Neural cell (in vitro differentiated cells): ENCODE measurements around the gene CAPN7. TPM values are rescaled to one million over a fixed set of nuclear protein-coding genes. Genes with fewer than 3 reads are reported as not detected.

ENCODE experiments used
- H2AFZ ChIP-seq: fragments of 200-600, 300-800 bp; sonication (generic), shearing (Covaris generic); 2 replicates; pipeline ENCODE4 v1.6.0; 2014; ENCODE audit warnings: low read depth, mild to moderate bottlenecking, antibody characterized with exemption, low read length, moderate library complexity
- H3F3A ChIP-seq: fragments of 200-600 bp; shearing (Covaris generic); 2 replicates; pipeline ENCODE4 v1.6.1; 2016; ENCODE audit warnings: mild to moderate bottlenecking, moderate library complexity, mixed read lengths, antibody characterized with exemption, low read length; ENCODE audit not compliant: insufficient read depth, poor library complexity, severe bottlenecking
- H3K27ac ChIP-seq: fragments of 200-600, 300-800 bp; sonication (generic), shearing (Covaris generic); 2 replicates; pipeline ENCODE4 v1.5.1; 2014; ENCODE audit warnings: mild to moderate bottlenecking, low read length, moderate library complexity
- H3K27me3 ChIP-seq: fragments of 300-800, 200-600 bp; sonication (generic), shearing (Covaris generic); 2 replicates; pipeline ENCODE4 v1.6.0; 2014; ENCODE audit warnings: mild to moderate bottlenecking, low read depth, low read length, moderate library complexity; ENCODE audit not compliant: insufficient read depth
- H3K36me3 ChIP-seq: fragments of 300-800, 200-600 bp; sonication (generic), shearing (Covaris generic); 2 replicates; pipeline ENCODE4 v1.5.1; 2014; ENCODE audit warnings: mild to moderate bottlenecking, antibody characterized with exemption, low read length, moderate library complexity; ENCODE audit not compliant: insufficient read depth
- H3K4me2 ChIP-seq: fragments of 300-800, 200-600 bp; sonication (generic), shearing (Covaris generic); 2 replicates; pipeline ENCODE4 v1.6.0; 2014; ENCODE audit warnings: mild to moderate bottlenecking, low read length
- H3K4me3 ChIP-seq: fragments of 300-800, 200-600 bp; sonication (generic), shearing (Covaris generic); 2 replicates; pipeline ENCODE4 v1.5.1; 2014; ENCODE audit warnings: mild to moderate bottlenecking, low read length, moderate library complexity
- H3K79me2 ChIP-seq: fragments of 200-600 bp; shearing (Covaris generic); replicated peaks from 2 replicates; pipeline ENCODE4 v1.6.0; 2014; ENCODE audit warnings: mild to moderate bottlenecking, low read length, moderate library complexity; ENCODE audit not compliant: insufficient read depth
- H3K9ac ChIP-seq: fragments of 300-800, 200-600 bp; sonication (generic), shearing (Covaris generic); 2 replicates; pipeline ENCODE4 v1.6.1; 2016; ENCODE audit warnings: mild to moderate bottlenecking, low read length, mixed read lengths
- H3K9me2 ChIP-seq: fragments of 200-600 bp; shearing (Covaris generic); 2 replicates; pipeline ENCODE4 v1.6.1; 2016; ENCODE audit warnings: mild to moderate bottlenecking, low read length, mixed read lengths; ENCODE audit not compliant: insufficient read depth
- H3K9me3 ChIP-seq: fragments of 200-600, 300-800 bp; sonication (generic), shearing (Covaris generic); 2 replicates; pipeline ENCODE4 v1.6.1; 2016; ENCODE audit warnings: mild to moderate bottlenecking, mixed run types, low read length, moderate library complexity, mixed read lengths
- H4K20me1 ChIP-seq: fragments of 200-600 bp; shearing (Covaris generic); 2 replicates; pipeline ENCODE4 v1.6.1; 2016; ENCODE audit warnings: mild to moderate bottlenecking, mixed run types; ENCODE audit not compliant: insufficient read depth
- CTCF ChIP-seq: fragments of 450-650 bp; IDR thresholded peaks from 2 replicates; pipeline ENCODE4 v1.5.1; 2014; ENCODE audit warnings: antibody characterized with exemption, mild to moderate bottlenecking, moderate library complexity; ENCODE audit not compliant: poor library complexity, severe bottlenecking
- EP300 ChIP-seq: fragments of 450-650 bp; conservative IDR thresholded peaks from 2 replicates; pipeline ENCODE4 v1.6.1; 2014; ENCODE audit warnings: antibody characterized with exemption, mild to moderate bottlenecking, moderate library complexity; ENCODE audit not compliant: poor library complexity, severe bottlenecking
- EZH2 ChIP-seq: fragments of 200-600, 300-800 bp; shearing (Covaris generic), sonication (generic); IDR thresholded peaks from 2 replicates; pipeline ENCODE4 v1.6.1; 2014; ENCODE audit warnings: antibody characterized with exemption, low read length, borderline replicate concordance, mild to moderate bottlenecking; ENCODE audit not compliant: insufficient read depth, poor library complexity, severe bottlenecking
- POLR2AphosphoS5 ChIP-seq: IDR thresholded peaks from 2 replicates; pipeline ENCODE4 v1.6.1; 2012
- RAD21 ChIP-seq: fragments of 450-650 bp; conservative IDR thresholded peaks from 2 replicates; pipeline ENCODE4 v1.6.1; 2014; ENCODE audit warnings: antibody characterized with exemption, mild to moderate bottlenecking, moderate library complexity
- REST ChIP-seq: IDR thresholded peaks from 2 replicates; pipeline ENCODE4 v1.6.1; 2012; ENCODE audit warnings: borderline replicate concordance
- SMC3 ChIP-seq: fragments of 450-650 bp; conservative IDR thresholded peaks from 2 replicates; pipeline ENCODE4 v1.6.1; 2014; ENCODE audit warnings: antibody characterized with exemption, mild to moderate bottlenecking, moderate library complexity; ENCODE audit not compliant: poor library complexity
- TAF1 ChIP-seq: IDR thresholded peaks from 2 replicates; pipeline ENCODE4 v1.6.1; 2012; ENCODE audit warnings: low read depth
- polyA plus RNA-seq: library from polyadenylated mRNA; depleted of rRNA; stranded (reverse); fragments of >200 nt; gene quantifications from 2 replicates; pipeline ENCODE4 v1.2.3, GENCODE V29; 2014

CAPN7 gene
- polyA plus RNA-seq, 1 donor from 2014 or later: 60.9 TPM

- H3K9me2 ChIP-seq: no peaks in the 10 kb centered on the region
- H2AFZ ChIP-seq: no peak overlapping the region
- H3K9ac ChIP-seq: no peak overlapping the region
- no peaks in the 10 kb centered on the region for H3K27me3 ChIP-seq
- H3K36me3 ChIP-seq: peaks cover 10% of the 10 kb centered on the region
- no peaks in the 10 kb centered on the region for H3F3A ChIP-seq
- no peak overlapping the region for H3K4me3 ChIP-seq
- TF ChIP-seq EP300: no peak
- TF ChIP-seq CTCF: no peak
- TF ChIP-seq SMC3: no peak
- no peak overlapping the region for H3K4me2 ChIP-seq
- no peaks in the 10 kb centered on the region for H3K9me3 ChIP-seq
- no peaks in the 10 kb centered on the region for H4K20me1 ChIP-seq
- H3K79me2 ChIP-seq: no peaks in the 10 kb centered on the region
- no peak overlapping the region for H3K27ac ChIP-seq
Measured at GRCh38 chr3:15229262-15229661, 23.2 kb downstream of the CAPN7 start.

GRCh38 chr3:15241341-15241740 lies 35.3 kb downstream of the CAPN7 start:
- Histone ChIP-seq H3K36me3 (peaks cover 12% of the 10 kb centered on the region), H3K9me2 (no peaks in the 10 kb centered on the region)
- TF ChIP-seq RAD21 (no peak), CTCF (peak; percentile 20)

GRCh38 chr3:15243822-15244482 lies 37.9 kb downstream of the CAPN7 start:
- no peak overlapping the region for H3K4me3 ChIP-seq
- H3K27ac ChIP-seq: no peak overlapping the region
- no peaks in the 10 kb centered on the region for H3K27me3 ChIP-seq
- no peaks in the 10 kb centered on the region for H4K20me1 ChIP-seq
- H3K4me2 ChIP-seq: no peak overlapping the region
- H2AFZ ChIP-seq: no peak overlapping the region
- no peak for TF ChIP-seq CTCF
- no peak for TF ChIP-seq REST
- no peak for TF ChIP-seq RAD21
- no peak for TF ChIP-seq POLR2AphosphoS5
- no peak for TF ChIP-seq EZH2
- no peak for TF ChIP-seq TAF1
- H3K9me3 ChIP-seq: no peaks in the 10 kb centered on the region
- H3K9me2 ChIP-seq: no peaks in the 10 kb centered on the region
- no peaks in the 10 kb centered on the region for H3F3A ChIP-seq
- H3K36me3 ChIP-seq: peaks cover 10% of the 10 kb centered on the region
- H3K9ac ChIP-seq: no peak overlapping the region
- H3K79me2 ChIP-seq: no peaks in the 10 kb centered on the region

More at GRCh38 chr3:15241341-15241740, 35.3 kb downstream of the CAPN7 start:
- H2AFZ ChIP-seq: no peak overlapping the region
- H3K9me3 ChIP-seq: no peaks in the 10 kb centered on the region
- no peak overlapping the region for H3K4me2 ChIP-seq
- H3F3A ChIP-seq: no peaks in the 10 kb centered on the region
- H3K9ac ChIP-seq: no peak overlapping the region
- H3K27me3 ChIP-seq: no peaks in the 10 kb centered on the region
- H3K79me2 ChIP-seq: no peaks in the 10 kb centered on the region
- H3K4me3 ChIP-seq: no peak overlapping the region
- no peak overlapping the region for H3K27ac ChIP-seq
- H4K20me1 ChIP-seq: no peaks in the 10 kb centered on the region
